GM12878 (cell line): ENCODE results near the gene RSPO4. TPM values are rescaled to one million over a fixed set of nuclear protein-coding genes. Genes with fewer than 3 reads are reported as not detected.

Experiments
- ATAC-seq: fragments of 200-7000 bp; cut with Tn5 transposase; 3 replicates; pipeline ENCODE4 v1.9.1; 2020; ENCODE audit warnings: mild to moderate bottlenecking, moderate library complexity
- BruUV-seq: library from RNA; stranded (reverse); fragments of 400-500 nt; replicated peaks from 2 replicates; lab custom pipeline; 2021; lab: Mats Ljungman, UMichigan
- CTCF ChIA-PET: fragments of 300-600 bp; sonication (Branson Sonifier 250); formaldehyde crosslinking; extraction: SDS; loops from one replicate; lab custom pipeline; 2021; ENCODE audit warnings: inconsistent platforms; lab: Yijun Ruan, JAX
- POLR2A ChIA-PET: fragments of 350-600 bp; formaldehyde crosslinking; extraction: SDS; loops from one replicate; lab custom pipeline; 2021; ENCODE audit warnings: inconsistent platforms; lab: Charles Lee
- RAD21 ChIA-PET: fragments of 300-600 bp; sonication (Branson Sonifier 250); formaldehyde crosslinking; loops from one replicate; lab custom pipeline; 2023; ENCODE audit warnings: antibody characterized with exemption; ENCODE audit not compliant: unreplicated experiment; lab: Charles Lee
- SMC1A ChIA-PET: fragments of 300-600 bp; sonication (Branson Sonifier 250); formaldehyde crosslinking; loops from one replicate; lab custom pipeline; 2023; ENCODE audit not compliant: unreplicated experiment, uncharacterized antibody; lab: Charles Lee
- DNase-seq: peaks from one replicate; pipeline ENCODE4 v3.0.0-alpha.2; 2011; ENCODE audit warnings: low read depth, low spot score
- FAIRE-seq: peaks from 3 replicates; lab custom pipeline; 2011; peaks lifted over from hg19 to GRCh38; lab: Jason Lieb, UNC
- H2AFZ ChIP-seq: 2 replicates; pipeline ENCODE4 v1.6.0; 2011; ENCODE audit warnings: low read depth, low read length, control low read depth; ENCODE audit not compliant: control insufficient read depth
- H3K27ac ChIP-seq: 2 replicates; pipeline ENCODE4 v1.5.1; 2011; ENCODE audit warnings: control low read depth; ENCODE audit not compliant: control insufficient read depth, insufficient read depth
- H3K27me3 ChIP-seq, 2 experiments: replicated peaks in 1 of 2; 2 replicates each; pipeline versions ENCODE4 v1.6.0 to v1.6.1; 2011; ENCODE audit warnings: low read length in 1 of 2; ENCODE audit not compliant: control insufficient read depth in 2 of 2, insufficient read depth in 2 of 2
- H3K36me3 ChIP-seq, 2 experiments: 2 replicates each; pipeline ENCODE4 v1.5.1; 2011; ENCODE audit warnings: low read length in 1 of 2; ENCODE audit not compliant: control insufficient read depth in 2 of 2, insufficient read depth in 2 of 2
- H3K4me1 ChIP-seq: 2 replicates; pipeline ENCODE4 v1.6.1; 2011; ENCODE audit warnings: mild to moderate bottlenecking, low read length, moderate library complexity, mixed read lengths; ENCODE audit not compliant: control insufficient read depth, insufficient read depth
- H3K4me2 ChIP-seq: 2 replicates; pipeline ENCODE4 v1.6.0; 2011; ENCODE audit warnings: control low read depth; ENCODE audit not compliant: control insufficient read depth, insufficient read depth
- H3K4me3 ChIP-seq: fragments of 200-600 bp; sonication (generic); 2 replicates; pipeline ENCODE4 v1.5.1; 2016
- H3K79me2 ChIP-seq: 2 replicates; pipeline ENCODE4 v1.6.0; 2011; ENCODE audit warnings: low read length; ENCODE audit not compliant: control insufficient read depth, insufficient read depth
- H3K9ac ChIP-seq: 2 replicates; pipeline ENCODE4 v1.8.0; 2011; ENCODE audit warnings: low read length, control low read depth, mixed read lengths; ENCODE audit not compliant: control insufficient read depth, insufficient read depth
- H3K9me3 ChIP-seq: replicated peaks from 3 replicates; pipeline ENCODE4 v1.5.1; 2011; ENCODE audit warnings: mild to moderate bottlenecking, low read length; ENCODE audit not compliant: control insufficient read depth, insufficient read depth
- H4K20me1 ChIP-seq: 2 replicates; pipeline ENCODE4 v1.6.0; 2011; ENCODE audit not compliant: control insufficient read depth, insufficient read depth
- ATF3 ChIP-seq: IDR thresholded peaks from 2 replicates; pipeline ENCODE4 v1.6.1; 2011; ENCODE audit warnings: low read depth, mild to moderate bottlenecking, low read length, moderate library complexity, borderline replicate concordance; ENCODE audit errors: extremely low read depth
- BCL3 ChIP-seq: IDR thresholded peaks from 2 replicates; pipeline ENCODE4 v1.6.1; 2011; ENCODE audit warnings: borderline replicate concordance, low read depth, mild to moderate bottlenecking, moderate library complexity, low read length; ENCODE audit not compliant: insufficient read depth, poor library complexity, severe bottlenecking
- ETV6 ChIP-seq, 2 experiments: fragments of 450-650 bp in 1 of 2; IDR thresholded peaks in 1 of 2; conservative IDR thresholded peaks in 1 of 2; 2 replicates each; pipeline ENCODE4 v1.6.1; 2014; ENCODE audit warnings: antibody characterized with exemption in 1 of 2, borderline replicate concordance in 1 of 2, low read depth in 1 of 2, mild to moderate bottlenecking in 1 of 2, moderate library complexity in 1 of 2
- FOXK2 ChIP-seq: fragments of 450-650 bp; IDR thresholded peaks from 2 replicates; pipeline ENCODE4 v1.6.1; 2017; ENCODE audit warnings: mild to moderate bottlenecking, moderate library complexity
- HDAC6 ChIP-seq: fragments of 200-600 bp; sonication (generic); IDR thresholded peaks from one replicate; pipeline ENCODE4 v1.8.0; 2017; ENCODE audit warnings: antibody characterized with exemption; ENCODE audit not compliant: unreplicated experiment
- NFYA ChIP-seq: IDR thresholded peaks from 2 replicates; pipeline ENCODE4 v1.6.1; 2011; ENCODE audit warnings: low read depth, mild to moderate bottlenecking, low read length, improper control_type of control experiment, borderline replicate concordance
- PKNOX1 ChIP-seq: fragments of 450-650 bp; IDR thresholded peaks from 2 replicates; pipeline ENCODE4 v1.6.1; 2016; ENCODE audit warnings: mild to moderate bottlenecking
- PRDM15 ChIP-seq: fragments of 450-650 bp; formaldehyde crosslinking; IDR thresholded peaks from 2 replicates; pipeline ENCODE4 v1.4.0; 2020; ENCODE audit warnings: mild to moderate bottlenecking, moderate library complexity
- SMC3 ChIP-seq: IDR thresholded peaks from 2 replicates; pipeline ENCODE4 v1.6.1; 2011; ENCODE audit warnings: low read length, improper control_type of control experiment, borderline replicate concordance
- WGBS: methylation state at CpG from one replicate; pipeline ENCODE4 v1.1.6; 2016; ENCODE audit warnings: low lambda C conversion rate; ENCODE audit not compliant: insufficient replicate concordance, insufficient coverage; ENCODE audit errors: missing lambda C conversion rate; 5-methylcytosine and 5-hydroxymethylcytosine counted together
- in situ Hi-C: fragments of 300-500 bp; cut with MboI; formaldehyde crosslinking; loops from 9 replicates; pipeline ENCODE4 v1.14.3; 2018; ENCODE audit warnings: mixed read lengths
- intact Hi-C: fragments of 100-400 bp; cut with micrococcal nuclease; formaldehyde crosslinking; loops from one replicate; pipeline ENCODE4 v1.14.2; 2022; ENCODE audit not compliant: unreplicated experiment
- polyA plus RNA-seq, 11 experiments: library from polyadenylated mRNA; depleted of rRNA in 4 of 11; unstranded in 6 of 11; stranded (reverse) in 5 of 11; fragments of >200 nt; fragmentation: Nextera tagmentation in 4 of 11; fragmentation: Illumina TruSeq in 1 of 11; extraction: Ambion mirVana in 4 of 11; extraction: Trizol in 1 of 11; gene quantifications; 1 replicate in 1 of 11; 2 replicates in 10 of 11; pipeline versions ENCODE4 v1.2.1 to v1.2.3, GENCODE V29; 2011 to 2016; ENCODE audit warnings: inconsistent platforms in 2 of 11, missing spikeins in 2 of 11, low read depth in 1 of 11
- total RNA-seq, 4 experiments: library from RNA; depleted of rRNA in 3 of 4; stranded (reverse); fragments of >200 nt in 3 of 4; fragmentation: Illumina TruSeq in 1 of 4; extraction: Trizol in 1 of 4; gene quantifications; 2 replicates each; pipeline versions ENCODE4 v1.2.1 to v1.2.3, GENCODE V29; 2013 to 2021

RSPO4 gene
- total and polyA plus RNA-seq, 10 of the 15 experiments (the other 5 are each of a cell fraction or from before 2014, with no cell fraction given): 0.06 TPM; not detected in 9

- ChIA-PET SMC1A (no interaction called here), CTCF (no interaction called here), POLR2A (no interaction called here), RAD21 (no interaction called here)
- intact Hi-C loops: no loop called here
- FAIRE-seq (no peak), ATAC-seq (no peak), DNase-seq (no peak)
- Histone ChIP-seq H3K9ac (no peak overlapping the region), H3K79me2 (no peaks in the 10 kb centered on the region), H3K9me3 (no peaks in the 10 kb centered on the region), H3K4me1 (no peaks in the 10 kb centered on the region), H3K27me3 (no peaks in the 10 kb centered on the region; a peak in 1 of 4 replicates), H2AFZ (no peak overlapping the region), H3K4me2 (no peak overlapping the region), H4K20me1 (no peaks in the 10 kb centered on the region), H3K4me3 (no peak overlapping the region), H3K36me3 (no peaks in the 10 kb centered on the region), H3K27ac (no peak overlapping the region)
- 41% methylated on average over 5 of the region's 5 CpGs for WGBS
- in situ Hi-C loops: no loop called here
- TF ChIP-seq ATF3: no peak
- no TSS peak for BruUV-seq
These were observed 18.5 kb upstream of the RSPO4 start for GRCh38 chr20:1020614-1021013.

GRCh38 chr20:1019344-1019743 lies 17.2 kb upstream of the RSPO4 start:
- no peaks in the 10 kb centered on the region for H3K9me3 ChIP-seq
- intact Hi-C loops (no loop called here), in situ Hi-C loops (no loop called here)
- BruUV-seq: no TSS peak
- CTCF ChIA-PET: no interaction called here
- DNase-seq (no peak), FAIRE-seq (no peak), ATAC-seq (no peak)
- H3K9ac ChIP-seq: no peak overlapping the region
- H3K27me3 ChIP-seq: no peaks in the 10 kb centered on the region; a peak in 2 of 4 replicates
- SMC1A ChIA-PET: no interaction called here
- POLR2A ChIA-PET: no interaction called here
- H3K27ac ChIP-seq: no peak overlapping the region
- H3K36me3 ChIP-seq: no peaks in the 10 kb centered on the region
- no peak overlapping the region for H2AFZ ChIP-seq
- H3K79me2 ChIP-seq: no peaks in the 10 kb centered on the region
- WGBS: 15% methylated on average over 2 of the region's 2 CpGs
- no peak overlapping the region for H3K4me3 ChIP-seq
- no peaks in the 10 kb centered on the region for H4K20me1 ChIP-seq
- H3K4me2 ChIP-seq: no peak overlapping the region
- RAD21 ChIA-PET: no interaction called here
- no peaks in the 10 kb centered on the region for H3K4me1 ChIP-seq
- TF ChIP-seq PKNOX1: no peak
- no peak for TF ChIP-seq ATF3
- no peak for TF ChIP-seq SMC3
- TF ChIP-seq FOXK2: no peak
- no peak for TF ChIP-seq PRDM15 (CRISPR knock-in tag)
- no peak for TF ChIP-seq BCL3
- TF ChIP-seq HDAC6: no peak
- no peak for TF ChIP-seq ETV6 (conservative IDR thresholded peaks at IDR 0.05 in 1 of 2, IDR thresholded peaks at IDR 0.05 in 1 of 2; ENCODE audit: borderline replicate concordance in 1 of 2, low read depth in 1 of 2)
- TF ChIP-seq NFYA: no peak
